KOPT-K1 (cell line): ENCODE data around the gene RYR2.
"Not testable (repeated sequence)": the region's sequence is repeated elsewhere in the genome, so short reads cannot be mapped to it uniquely, and the experiment has no call there.

ENCODE experiments used
- H3K27ac ChIP-seq: fragments of 200-600 bp; sonication (generic); 2 replicates; pipeline ENCODE4 v1.5.1; 2016; ENCODE audit warnings: antibody characterized with exemption, mild to moderate bottlenecking, low read depth, low read length; ENCODE audit not compliant: poor library complexity, severe bottlenecking
- H3K36me3 ChIP-seq: fragments of 200-600 bp; sonication (generic); 2 replicates; pipeline ENCODE4 v1.5.1; 2017; ENCODE audit warnings: antibody characterized with exemption, mild to moderate bottlenecking, low read length, moderate library complexity; ENCODE audit not compliant: insufficient read depth
- H3K9me3 ChIP-seq: fragments of 200-600 bp; sonication (generic); 2 replicates; pipeline ENCODE4 v1.5.1; 2017; ENCODE audit warnings: antibody characterized with exemption, low read length, mild to moderate bottlenecking; ENCODE audit not compliant: insufficient read depth, poor library complexity, severe bottlenecking

The RYR2 gene

DNA sequence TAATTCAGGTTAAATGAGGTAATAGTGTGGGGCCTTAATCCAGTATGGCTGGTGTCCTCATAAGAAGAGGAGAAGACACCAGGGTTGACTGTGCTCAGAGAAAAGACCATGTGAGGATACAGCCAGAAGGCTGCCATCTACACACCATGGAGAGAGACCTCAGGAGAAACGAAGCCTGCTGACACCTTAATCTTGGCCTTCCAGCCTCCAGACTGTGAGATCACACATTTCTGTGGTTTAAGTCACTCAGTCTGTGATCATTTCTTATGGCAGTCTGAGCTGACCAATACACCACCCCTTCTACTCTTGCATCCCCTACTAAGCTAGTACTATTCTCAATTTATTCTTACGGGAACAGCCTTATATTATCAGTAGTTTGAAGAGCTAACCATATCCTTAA is 538.7 kb downstream of the RYR2 start:
- H3K36me3 ChIP-seq = no peaks in the 10 kb centered on the region
- H3K9me3 ChIP-seq = peaks cover 5% of the 10 kb centered on the region
- no peak overlapping the region for H3K27ac ChIP-seq

- Histone ChIP-seq H3K27ac (no peak overlapping the region), H3K36me3 (no peaks in the 10 kb centered on the region), H3K9me3 (no peaks in the 10 kb centered on the region)
Observed at GRCh38 chr1:237583270-237583669, 541.3 kb downstream of the RYR2 start.

DNA sequence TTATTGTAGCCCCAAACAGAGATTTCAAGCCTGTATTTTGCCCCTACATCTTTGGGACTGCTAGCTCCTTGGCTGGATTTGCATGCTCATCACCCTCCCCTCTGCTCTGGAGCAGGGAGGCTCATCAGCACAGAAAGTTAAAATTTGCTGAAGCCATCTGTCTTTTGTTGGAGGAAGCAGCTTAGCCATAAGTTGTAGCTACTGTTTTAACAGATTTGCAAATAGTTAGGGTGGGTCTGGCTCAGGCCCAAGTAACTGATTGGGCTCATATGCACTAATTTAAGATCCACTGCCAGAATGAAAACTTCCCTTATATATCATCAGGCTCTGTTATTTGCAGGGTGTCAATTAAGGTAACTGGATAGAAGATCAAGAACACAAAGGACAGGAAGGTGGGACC is 541.8 kb downstream of the RYR2 start:
- no peak overlapping the region for H3K27ac ChIP-seq
- H3K36me3 ChIP-seq = no peaks in the 10 kb centered on the region
- H3K9me3 ChIP-seq = no peaks in the 10 kb centered on the region

DNA sequence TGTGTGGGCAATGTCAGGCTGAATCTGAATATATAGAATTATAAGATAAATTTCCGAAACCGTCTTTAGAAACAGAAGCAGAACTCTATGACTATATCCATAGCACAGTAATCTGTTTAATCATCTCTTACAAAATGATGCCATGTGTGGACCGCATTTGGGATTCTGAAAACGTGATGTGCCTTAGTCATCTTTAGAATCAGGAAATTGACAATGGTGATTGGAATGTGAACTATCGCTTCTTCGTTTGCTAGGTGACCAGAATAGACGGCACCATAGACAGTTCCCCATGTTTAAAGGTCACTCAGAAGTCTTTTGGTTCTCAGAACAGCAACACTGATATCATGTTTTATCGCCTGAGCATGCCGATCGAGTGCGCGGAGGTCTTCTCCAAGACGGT is 548.4 kb downstream of the RYR2 start:
- H3K9me3 ChIP-seq = peaks cover 4% of the 10 kb centered on the region
- H3K36me3 ChIP-seq = no peaks in the 10 kb centered on the region
- H3K27ac ChIP-seq = no peak overlapping the region

GRCh38 chr1:237591353-237591752 is 549.4 kb downstream of the RYR2 start:
- no peak overlapping the region for H3K27ac ChIP-seq
- no peaks in the 10 kb centered on the region for H3K36me3 ChIP-seq
- H3K9me3 ChIP-seq = peaks cover 9% of the 10 kb centered on the region

- H3K36me3 ChIP-seq, H3K27ac ChIP-seq, H3K9me3 ChIP-seq: not testable (repeated sequence)
Observed at GRCh38 chr1:237603036-237603568, 561.1 kb downstream of the RYR2 start.

DNA sequence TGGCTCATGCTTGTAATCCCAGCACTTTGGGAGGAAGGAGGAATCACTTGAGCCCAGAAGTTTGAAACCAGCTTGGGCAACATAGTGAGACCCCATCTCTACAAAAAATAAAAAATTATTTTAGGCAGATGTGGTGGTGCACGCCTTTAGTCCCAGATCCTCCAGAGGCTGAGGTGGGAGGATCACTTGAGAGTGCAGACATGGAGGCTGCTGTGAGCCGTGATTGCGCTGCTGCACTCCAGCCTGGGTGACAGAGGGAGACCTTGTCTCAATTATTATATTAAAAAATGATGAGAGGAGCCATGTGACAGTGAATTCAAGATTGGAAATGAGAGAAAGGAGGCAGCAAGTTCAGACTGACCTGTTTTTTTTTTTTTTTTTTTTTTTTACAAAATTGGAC is 566.4 kb downstream of the RYR2 start:
- no peak overlapping the region for H3K27ac ChIP-seq
- no peaks in the 10 kb centered on the region for H3K36me3 ChIP-seq
- H3K9me3 ChIP-seq = no peaks in the 10 kb centered on the region

GRCh38 chr1:237610157-237610556 is 568.2 kb downstream of the RYR2 start:
- Histone ChIP-seq H3K36me3 (no peaks in the 10 kb centered on the region), H3K9me3 (no peaks in the 10 kb centered on the region), H3K27ac (no peak overlapping the region)

DNA sequence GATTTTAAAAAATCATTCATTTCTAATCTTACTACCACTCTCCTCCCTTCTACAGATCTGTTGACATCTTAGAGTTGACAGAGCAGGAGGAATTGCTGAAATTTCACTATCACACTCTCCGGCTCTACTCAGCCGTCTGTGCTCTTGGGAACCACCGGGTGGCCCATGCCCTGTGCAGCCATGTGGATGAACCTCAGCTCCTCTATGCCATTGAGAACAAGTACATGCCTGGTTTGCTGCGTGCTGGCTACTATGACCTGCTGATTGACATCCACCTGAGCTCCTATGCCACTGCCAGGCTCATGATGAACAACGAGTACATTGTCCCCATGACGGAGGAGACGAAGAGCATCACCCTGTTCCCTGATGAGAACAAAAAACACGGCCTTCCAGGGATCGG is 572.0 kb downstream of the RYR2 start:
- no peaks in the 10 kb centered on the region for H3K36me3 ChIP-seq

DNA sequence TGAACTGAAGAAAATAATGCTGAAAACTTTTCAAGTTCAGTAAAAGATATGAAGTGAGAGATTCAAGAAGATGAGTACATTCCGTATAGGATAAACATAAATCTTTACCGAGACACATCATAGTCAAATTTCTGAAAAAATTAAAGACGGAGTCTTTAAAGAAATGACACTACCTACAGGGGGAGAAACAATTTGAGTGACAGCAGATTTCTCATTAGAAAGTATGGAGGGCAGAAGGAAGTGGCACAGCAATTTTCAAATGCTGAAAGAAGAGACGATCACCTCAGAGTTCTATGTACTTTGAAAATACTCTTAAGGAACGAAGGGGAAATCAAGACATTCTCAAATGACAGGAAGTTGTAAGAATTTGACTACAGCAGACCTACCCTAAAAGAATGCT is 577.6 kb downstream of the RYR2 start:
- no peaks in the 10 kb centered on the region for H3K9me3 ChIP-seq
- H3K27ac ChIP-seq = no peak overlapping the region

More for the DNA sequence above, 572.0 kb downstream of the RYR2 start:
- no peak overlapping the region for H3K27ac ChIP-seq
- H3K9me3 ChIP-seq = no peaks in the 10 kb centered on the region

DNA sequence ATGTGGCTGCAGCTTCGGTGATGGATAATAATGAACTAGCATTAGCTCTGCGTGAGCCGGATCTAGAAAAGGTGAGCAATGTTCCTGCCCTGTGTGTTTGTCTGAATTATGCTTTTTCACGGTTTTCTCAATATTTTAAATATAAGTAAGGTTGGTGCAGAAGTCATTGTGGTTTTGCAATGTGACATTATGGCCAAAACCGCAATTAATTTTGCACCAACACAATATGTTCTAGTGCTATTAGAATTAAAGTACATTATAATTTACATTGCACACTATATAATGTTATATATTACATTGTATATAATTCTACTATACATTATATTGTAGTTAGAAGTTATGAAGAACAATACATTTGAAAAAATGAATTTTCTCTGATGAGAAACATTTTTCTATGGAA is 592.9 kb downstream of the RYR2 start:
- peaks cover 4% of the 10 kb centered on the region for H3K9me3 ChIP-seq
- no peaks in the 10 kb centered on the region for H3K36me3 ChIP-seq

More for the DNA sequence above, 577.6 kb downstream of the RYR2 start:
- no peaks in the 10 kb centered on the region for H3K36me3 ChIP-seq

DNA sequence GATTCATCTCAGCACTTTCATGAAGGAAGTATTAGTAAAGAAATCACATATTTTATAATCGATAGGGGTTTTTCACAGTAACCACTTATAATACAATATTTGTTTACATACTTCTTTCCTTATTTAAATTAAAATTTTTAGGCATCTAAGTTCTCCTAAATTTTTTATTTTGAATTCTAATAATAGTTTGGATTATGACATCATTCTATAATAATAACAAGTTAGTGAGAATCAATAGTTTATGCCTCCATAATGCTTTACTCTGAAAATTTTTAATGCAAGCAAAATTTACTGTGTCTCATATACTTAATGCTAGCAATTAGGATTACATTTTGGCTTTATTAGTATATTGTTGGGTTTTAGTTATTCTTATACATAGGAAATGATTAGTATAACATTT is 596.6 kb downstream of the RYR2 start:
- H3K27ac ChIP-seq = no peak overlapping the region
- H3K9me3 ChIP-seq = no peaks in the 10 kb centered on the region
- no peaks in the 10 kb centered on the region for H3K36me3 ChIP-seq

More for the DNA sequence above, 592.9 kb downstream of the RYR2 start:
- no peak overlapping the region for H3K27ac ChIP-seq

GRCh38 chr1:237640011-237640671 is 598.2 kb downstream of the RYR2 start:
- Histone ChIP-seq H3K27ac (no peak overlapping the region), H3K36me3 (no peaks in the 10 kb centered on the region), H3K9me3 (no peaks in the 10 kb centered on the region)

DNA sequence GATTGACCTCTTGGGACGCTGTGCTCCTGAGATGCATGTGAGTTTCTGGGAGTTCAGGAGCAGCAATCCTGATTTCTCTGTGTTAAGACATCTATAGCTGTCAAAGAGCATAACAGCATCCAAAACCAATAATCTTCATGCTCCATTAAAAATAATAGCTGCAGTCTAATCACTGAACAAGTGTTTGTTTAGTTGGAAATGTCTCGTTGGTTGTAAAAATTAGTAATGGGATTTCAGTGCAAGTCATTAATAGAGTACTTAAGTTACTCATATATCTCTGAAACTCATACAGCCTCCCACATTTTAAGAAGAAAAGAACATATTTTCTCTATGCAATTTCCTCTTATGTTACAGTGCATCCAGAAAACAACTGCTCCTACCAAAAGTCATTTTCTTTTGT is 599.0 kb downstream of the RYR2 start:
- Histone ChIP-seq H3K36me3 (no peaks in the 10 kb centered on the region), H3K9me3 (no peaks in the 10 kb centered on the region), H3K27ac (no peak overlapping the region)

DNA sequence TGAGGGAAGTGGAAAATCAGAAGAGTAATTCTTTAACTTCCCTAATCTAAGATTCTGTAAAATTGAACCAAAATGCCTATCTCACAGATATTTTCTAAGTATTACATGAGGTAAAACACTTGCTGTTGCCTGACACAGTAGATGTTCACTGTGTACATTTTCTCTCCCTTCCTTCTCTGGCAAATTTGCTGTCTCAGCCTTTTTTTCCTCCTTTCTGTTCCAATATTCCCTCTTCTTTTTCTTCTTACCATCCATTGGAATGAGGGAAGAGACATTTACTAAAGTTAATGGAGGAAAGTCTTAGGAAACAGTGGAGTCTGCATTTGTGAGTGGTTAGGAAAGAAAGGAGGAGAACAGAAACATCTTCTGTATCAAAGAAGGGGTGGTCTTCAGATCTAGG is 608.8 kb downstream of the RYR2 start:
- Histone ChIP-seq H3K27ac (no peak overlapping the region), H3K36me3 (no peaks in the 10 kb centered on the region), H3K9me3 (no peaks in the 10 kb centered on the region)

DNA sequence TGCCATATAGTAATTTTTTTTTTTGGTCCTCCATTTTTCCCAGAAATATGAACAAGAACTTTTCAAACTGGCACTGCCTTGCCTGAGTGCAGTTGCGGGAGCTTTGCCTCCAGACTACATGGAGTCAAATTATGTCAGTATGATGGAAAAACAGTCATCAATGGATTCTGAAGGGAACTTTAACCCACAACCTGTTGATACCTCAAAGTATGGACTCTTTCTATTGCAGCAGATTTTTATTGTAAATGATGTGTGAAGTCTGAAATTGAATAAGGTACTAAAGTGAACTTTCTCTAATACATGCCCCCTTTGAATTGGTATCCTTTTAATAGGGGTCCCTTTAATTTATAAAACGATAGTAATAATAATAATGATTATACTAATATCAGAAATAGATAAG is 613.8 kb downstream of the RYR2 start:
- Histone ChIP-seq H3K36me3 (no peaks in the 10 kb centered on the region), H3K27ac (no peak overlapping the region), H3K9me3 (no peaks in the 10 kb centered on the region)
